Stimulated activated CD4-positive, alpha-beta T cell treated with anti-CD3 and anti-CD28 coated beads, Interleukin-1b, Interleukin-23, amount 100 ng/mL, for 48 hours (primary cell): ENCODE results near the gene DNMT3A.

Source experiments
- DNase-seq: peaks from one replicate; pipeline ENCODE4 v3.0.0-alpha.2; 2020

The DNMT3A gene

GRCh38 chr2:25342372-25343186, 854 bp upstream of the DNMT3A start:
- peak; percentile 83 for DNase-seq

- no peak for DNase-seq
Observed at GRCh38 chr2:25341011-25341727, 556 bp downstream of the DNMT3A start.

- no peak for DNase-seq
Observed at GRCh38 chr2:25340181-25340921, 1.4 kb downstream of the DNMT3A start.

- no peak for DNase-seq
Observed at GRCh38 chr2:25339791-25340180, 1.9 kb downstream of the DNMT3A start.

- no peak for DNase-seq
Observed at GRCh38 chr2:25339211-25339674, 2.5 kb downstream of the DNMT3A start.

GRCh38 chr2:25338401-25338800, 3.3 kb downstream of the DNMT3A start:
- DNase-seq = no peak

- no peak for DNase-seq
Observed at GRCh38 chr2:25337891-25338290, 3.8 kb downstream of the DNMT3A start.

- peak; percentile 35 for DNase-seq
Observed at GRCh38 chr2:25337276-25337675, 4.4 kb downstream of the DNMT3A start.

GRCh38 chr2:25336383-25336841, 5.3 kb downstream of the DNMT3A start:
- DNase-seq = no peak

GRCh38 chr2:25335971-25336370, 5.8 kb downstream of the DNMT3A start:
- no peak for DNase-seq

- no peak for DNase-seq
Observed at GRCh38 chr2:25335204-25335603, 6.5 kb downstream of the DNMT3A start.

GRCh38 chr2:25334482-25334881, 7.2 kb downstream of the DNMT3A start:
- DNase-seq = no peak

- DNase-seq = no peak
Observed at GRCh38 chr2:25333981-25334380, 7.7 kb downstream of the DNMT3A start.

GRCh38 chr2:25332571-25332970, 9.2 kb downstream of the DNMT3A start:
- DNase-seq = no peak

- peak; percentile 62 for DNase-seq
Observed at GRCh38 chr2:25331686-25332365, 9.9 kb downstream of the DNMT3A start.

- DNase-seq = no peak
Observed at GRCh38 chr2:25330937-25331336, 10.8 kb downstream of the DNMT3A start.

- DNase-seq = no peak
Observed at GRCh38 chr2:25330273-25330672, 11.5 kb downstream of the DNMT3A start.

GRCh38 chr2:25328152-25329085, 13.3 kb downstream of the DNMT3A start:
- no peak for DNase-seq

GRCh38 chr2:25326326-25327013, 15.3 kb downstream of the DNMT3A start:
- DNase-seq = no peak

GRCh38 chr2:25324905-25325592, 16.7 kb downstream of the DNMT3A start:
- peak; percentile 47 for DNase-seq
